Measurements from ENCODE around the gene SLC5A6. TPM values are rescaled to one million over a fixed set of nuclear protein-coding genes. Genes with fewer than 3 reads are reported as not detected.

Gene SLC5A6
- total and polyA plus RNA-seq, 7 donors: 2.4 to 26.7 (median 11.1) TPM

DNA sequence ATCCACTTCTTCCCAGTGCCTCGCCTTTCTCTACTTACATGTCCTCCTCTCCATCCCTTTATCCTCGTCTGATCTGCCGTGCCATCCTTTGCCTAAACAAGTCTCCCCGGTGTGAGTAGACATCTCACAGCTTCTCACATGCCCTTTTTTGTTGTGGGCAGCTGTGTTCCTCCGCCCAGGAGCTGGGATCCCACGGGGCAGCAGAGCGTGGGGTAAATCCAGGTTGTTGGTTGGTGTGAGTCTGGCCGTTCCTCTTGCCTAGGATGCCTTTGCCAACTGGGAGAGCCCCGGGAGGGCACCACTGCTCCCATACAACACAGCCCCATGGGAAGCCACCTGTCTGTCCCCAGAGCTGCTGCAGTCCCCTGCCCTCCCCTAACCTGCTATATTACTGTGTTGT, 28.3 kb upstream of the SLC5A6 start:
- 90 to 93% methylated on average over 9 of the region's 9 CpGs for WGBS, 2 donors
- no peaks in the 10 kb centered on the region for H3K4me1 ChIP-seq
- H3K27me3 ChIP-seq: no peaks in the 10 kb centered on the region
- H3K4me3 ChIP-seq: no peak overlapping the region
- no peak for DNase-seq
- no peak for TF ChIP-seq POLR2AphosphoS5 (IDR thresholded peaks at IDR 0.05)
- TF ChIP-seq, protein P1, sequence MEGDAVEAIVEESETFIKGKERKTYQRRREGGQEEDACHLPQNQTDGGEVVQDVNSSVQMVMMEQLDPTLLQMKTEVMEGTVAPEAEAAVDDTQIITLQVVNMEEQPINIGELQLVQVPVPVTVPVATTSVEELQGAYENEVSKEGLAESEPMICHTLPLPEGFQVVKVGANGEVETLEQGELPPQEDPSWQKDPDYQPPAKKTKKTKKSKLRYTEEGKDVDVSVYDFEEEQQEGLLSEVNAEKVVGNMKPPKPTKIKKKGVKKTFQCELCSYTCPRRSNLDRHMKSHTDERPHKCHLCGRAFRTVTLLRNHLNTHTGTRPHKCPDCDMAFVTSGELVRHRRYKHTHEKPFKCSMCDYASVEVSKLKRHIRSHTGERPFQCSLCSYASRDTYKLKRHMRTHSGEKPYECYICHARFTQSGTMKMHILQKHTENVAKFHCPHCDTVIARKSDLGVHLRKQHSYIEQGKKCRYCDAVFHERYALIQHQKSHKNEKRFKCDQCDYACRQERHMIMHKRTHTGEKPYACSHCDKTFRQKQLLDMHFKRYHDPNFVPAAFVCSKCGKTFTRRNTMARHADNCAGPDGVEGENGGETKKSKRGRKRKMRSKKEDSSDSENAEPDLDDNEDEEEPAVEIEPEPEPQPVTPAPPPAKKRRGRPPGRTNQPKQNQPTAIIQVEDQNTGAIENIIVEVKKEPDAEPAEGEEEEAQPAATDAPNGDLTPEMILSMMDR (IDR thresholded peaks at IDR 0.05): no peak
- TF ChIP-seq EP300 (IDR thresholded peaks at IDR 0.05): no peak
- TF ChIP-seq POLR2A (IDR thresholded peaks at IDR 0.05): no peak
- H3K36me3 ChIP-seq: peaks cover 15 to 93% (median 62%) of the 10 kb centered on the region in 4 donors
- no peaks in the 10 kb centered on the region for H3K9me3 ChIP-seq
- intact Hi-C loops (cut with DNase I): no loop called here
- no peak overlapping the region for H3K27ac ChIP-seq

DNA sequence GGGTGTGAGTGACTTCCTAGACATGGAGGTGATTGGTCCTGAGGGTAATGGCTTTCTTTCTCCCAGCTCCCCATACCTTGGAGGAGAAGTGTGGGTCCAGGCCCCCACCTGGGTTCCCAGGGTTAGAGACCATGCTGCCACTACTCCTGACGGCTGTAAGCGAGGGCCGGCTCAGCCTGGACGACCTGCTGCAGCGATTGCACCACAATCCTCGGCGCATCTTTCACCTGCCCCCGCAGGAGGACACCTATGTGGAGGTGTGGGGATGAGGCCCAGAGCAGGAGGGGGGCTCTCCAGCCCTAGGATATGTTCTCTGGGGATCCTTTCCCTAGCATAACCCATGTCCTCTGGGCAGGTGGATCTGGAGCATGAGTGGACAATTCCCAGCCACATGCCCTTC, 26.9 kb upstream of the SLC5A6 start:
- 96 to 97% methylated on average over 8 of the region's 8 CpGs for WGBS, 2 donors
- Histone ChIP-seq H3K36me3 (peaks cover 23 to 100% (median 76%) of the 10 kb centered on the region in 4 donors), H3K27me3 (no peaks in the 10 kb centered on the region), H3K4me3 (no peak overlapping the region), H3K4me1 (no peaks in the 10 kb centered on the region), H3K27ac (no peak overlapping the region), H3K9me3 (no peaks in the 10 kb centered on the region)
- TF ChIP-seq POLR2AphosphoS5 (IDR thresholded peaks at IDR 0.05) (no peak), EP300 (IDR thresholded peaks at IDR 0.05) (no peak), POLR2A (IDR thresholded peaks at IDR 0.05) (no peak)
- TF ChIP-seq, protein P1 (IDR thresholded peaks at IDR 0.05): no peak
- intact Hi-C loops (cut with DNase I): no loop called here
- DNase-seq: no peak

DNA sequence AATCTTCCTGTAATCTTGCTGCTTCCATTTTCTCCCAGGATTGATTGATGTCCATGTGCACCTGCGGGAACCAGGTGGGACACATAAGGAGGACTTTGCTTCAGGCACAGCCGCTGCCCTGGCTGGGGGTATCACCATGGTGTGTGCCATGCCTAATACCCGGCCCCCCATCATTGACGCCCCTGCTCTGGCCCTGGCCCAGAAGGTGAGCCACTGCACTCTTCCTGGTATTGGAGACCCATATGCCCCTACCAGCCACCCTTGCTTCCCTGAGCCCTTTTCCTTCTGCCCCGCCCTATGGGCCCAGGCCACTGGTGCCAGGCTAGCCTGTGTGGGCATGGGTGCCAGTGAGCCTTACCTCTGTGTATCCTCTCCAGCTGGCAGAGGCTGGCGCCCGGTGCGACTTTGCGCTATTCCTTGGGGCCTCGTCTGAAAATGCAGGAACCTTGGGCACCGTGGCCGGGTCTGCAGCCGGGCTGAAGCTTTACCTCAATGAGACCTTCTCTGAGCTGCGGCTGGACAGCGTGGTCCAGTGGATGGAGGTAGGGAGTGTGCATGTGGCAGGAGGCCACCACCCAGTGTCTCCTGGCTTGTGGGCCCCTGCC, 25.4 kb upstream of the SLC5A6 start:
- Histone ChIP-seq H3K9me3 (no peaks in the 10 kb centered on the region), H3K4me3 (no peak overlapping the region), H3K4me1 (no peaks in the 10 kb centered on the region), H3K36me3 (peaks cover 30 to 100% (median 81%) of the 10 kb centered on the region in 4 donors), H3K27ac (no peak overlapping the region), H3K27me3 (no peaks in the 10 kb centered on the region)
- WGBS, 2 donors: 96% methylated on average over 15 of the region's 15 CpGs
- no peak for TF ChIP-seq POLR2AphosphoS5 (IDR thresholded peaks at IDR 0.05)
- TF ChIP-seq, protein P1 (IDR thresholded peaks at IDR 0.05): no peak
- peak; percentile 45 for DNase-seq
- intact Hi-C loops (cut with DNase I): no loop called here

DNA sequence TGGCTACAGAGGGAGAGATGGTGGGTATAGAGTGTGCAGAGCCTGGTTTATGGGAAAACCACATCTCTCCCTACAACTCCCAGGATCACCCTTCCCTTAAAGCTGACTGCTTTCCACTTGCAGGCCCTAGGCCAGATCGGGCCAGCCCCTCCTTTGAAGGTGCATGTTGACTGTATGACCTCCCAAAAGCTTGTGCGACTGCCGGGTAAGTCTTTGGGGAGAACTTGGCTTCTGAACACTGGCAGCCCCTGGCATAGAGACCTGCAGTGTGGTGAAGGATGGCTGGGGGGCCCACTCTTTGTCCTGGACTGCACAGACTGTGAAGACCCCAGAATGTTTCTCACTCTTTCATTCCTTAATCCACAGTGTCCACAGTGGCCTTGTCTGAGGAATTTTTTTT, 24.6 kb upstream of the SLC5A6 start:
- Histone ChIP-seq H3K27me3 (no peaks in the 10 kb centered on the region), H3K4me3 (no peak overlapping the region), H3K36me3 (peaks cover 30 to 100% (median 83%) of the 10 kb centered on the region in 4 donors), H3K9me3 (no peaks in the 10 kb centered on the region), H3K27ac (no peak overlapping the region), H3K4me1 (no peaks in the 10 kb centered on the region)
- peak; percentile 40 for DNase-seq
- 95 to 98% methylated on average over 3 of the region's 3 CpGs for WGBS, 2 donors
- TF ChIP-seq POLR2AphosphoS5 (IDR thresholded peaks at IDR 0.05): no peak
- TF ChIP-seq EP300 (IDR thresholded peaks at IDR 0.05): no peak
- TF ChIP-seq, protein P1 (IDR thresholded peaks at IDR 0.05): no peak
- no peak for TF ChIP-seq POLR2A (IDR thresholded peaks at IDR 0.05)
- intact Hi-C loops (cut with DNase I): no loop called here

DNA sequence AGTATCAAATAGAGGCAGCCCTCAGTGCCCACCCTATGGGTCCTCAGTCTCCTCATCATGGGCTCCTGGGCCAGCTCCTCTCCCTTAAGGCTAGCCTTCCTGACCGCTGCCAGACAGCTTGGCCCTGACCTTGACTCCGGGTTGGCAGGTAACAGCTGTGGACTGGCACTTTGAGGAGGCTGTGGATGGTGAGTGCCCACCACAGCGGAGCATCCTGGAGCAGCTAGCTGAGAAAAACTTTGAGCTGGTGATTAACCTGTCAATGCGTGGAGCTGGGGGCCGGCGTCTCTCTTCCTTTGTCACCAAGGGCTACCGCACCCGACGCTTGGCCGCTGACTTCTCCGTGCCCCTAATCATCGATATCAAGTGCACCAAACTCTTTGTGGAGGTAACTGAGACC, 24.1 kb upstream of the SLC5A6 start:
- H3K27me3 ChIP-seq: no peaks in the 10 kb centered on the region
- no peak overlapping the region for H3K27ac ChIP-seq
- peak; percentile 33 for DNase-seq
- TF ChIP-seq EP300 (IDR thresholded peaks at IDR 0.05): no peak
- no peak for TF ChIP-seq POLR2AphosphoS5 (IDR thresholded peaks at IDR 0.05)
- TF ChIP-seq, protein P1 (IDR thresholded peaks at IDR 0.05): no peak
- no peak for TF ChIP-seq POLR2A (IDR thresholded peaks at IDR 0.05)
- no peak overlapping the region for H3K4me3 ChIP-seq
- H3K4me1 ChIP-seq: no peaks in the 10 kb centered on the region
- intact Hi-C loops (cut with DNase I): no loop called here
- H3K36me3 ChIP-seq: peaks cover 30 to 100% (median 83%) of the 10 kb centered on the region in 4 donors
- 97% methylated on average over 12 of the region's 12 CpGs for WGBS, 2 donors
- H3K9me3 ChIP-seq: no peaks in the 10 kb centered on the region

All from sigmoid colon (tissue), 7 donors.